HG03558 (cell line): ENCODE results near the gene GYPB.
"Not testable (repeated sequence)": the region's sequence is repeated elsewhere in the genome, so short reads cannot be mapped to it uniquely, and the experiment has no call there.

ENCODE experiments used
- ATAC-seq: cut with Tn5 transposase; IDR thresholded peaks from one replicate; pipeline ENCODE4 v1.9.1; 2021; ENCODE audit warnings: moderate number of reproducible peaks; ENCODE audit not compliant: unreplicated experiment; ENCODE audit errors: extremely low read depth

Gene GYPB

DNA sequence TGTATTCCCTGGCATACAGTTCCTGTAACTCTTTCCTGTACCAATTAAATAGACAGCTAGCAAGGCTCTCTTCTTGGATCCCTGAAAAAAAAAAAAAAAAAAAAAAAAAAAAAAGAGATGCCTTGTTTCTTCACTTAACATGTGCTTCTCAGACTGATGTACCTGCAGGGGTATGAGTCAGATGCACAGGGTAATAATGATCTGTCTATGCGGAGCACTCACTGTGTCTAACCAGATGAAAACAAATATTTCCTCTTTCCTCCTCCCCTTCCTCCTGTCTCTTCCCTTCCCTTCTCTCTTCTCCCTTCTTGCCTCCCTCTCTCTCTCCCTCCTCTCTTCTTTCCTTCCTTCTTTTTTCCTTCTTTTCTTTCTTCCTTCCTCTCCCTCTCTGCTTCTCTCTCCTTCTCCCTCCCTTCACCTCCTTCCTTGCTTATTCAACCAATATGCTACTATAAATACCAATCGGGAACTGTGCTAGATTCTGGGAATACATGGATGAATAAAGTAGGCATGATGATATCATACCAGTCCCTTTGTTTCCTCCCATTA is 3.0 kb downstream of the GYPB start:
- ATAC-seq, result not testable (repeated sequence)

DNA sequence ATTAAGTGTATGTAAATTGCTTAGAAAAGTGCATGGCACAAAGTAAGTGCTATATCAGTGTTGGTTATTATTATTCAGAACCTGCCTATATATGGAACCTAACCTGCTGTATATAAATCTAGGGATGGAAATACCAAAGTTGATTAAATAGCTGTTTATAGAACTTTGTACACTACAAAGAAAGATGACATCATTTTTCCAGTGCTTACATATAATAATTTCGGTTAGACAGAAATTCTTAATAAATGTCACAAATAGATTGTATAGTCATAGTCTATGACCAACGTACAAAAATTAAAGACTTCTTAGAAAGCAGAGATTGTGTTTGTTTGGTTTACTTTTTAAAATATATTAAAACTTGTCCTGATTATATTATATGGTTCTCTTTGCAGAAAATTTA is 4.4 kb downstream of the GYPB start:
- ATAC-seq, result no peak

DNA sequence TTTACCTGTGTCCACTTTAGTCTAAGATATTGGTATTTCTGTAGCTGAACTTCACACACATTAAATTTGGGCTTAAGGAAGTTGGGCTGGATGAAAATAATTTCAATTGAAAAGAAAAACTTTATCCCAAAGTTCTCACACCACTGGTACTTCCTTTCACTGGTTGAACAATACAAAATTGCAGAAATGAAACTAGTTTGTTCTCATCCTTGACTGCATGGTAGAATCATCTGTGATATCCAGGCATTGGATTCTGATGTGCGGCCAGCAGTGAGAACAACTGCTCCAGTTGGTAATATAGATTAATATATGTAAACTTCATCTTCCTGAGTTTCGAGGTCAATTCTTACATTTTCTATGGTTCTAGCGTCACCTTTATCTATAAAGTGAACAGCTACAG is 10.6 kb downstream of the GYPB start:
- not testable (repeated sequence) for ATAC-seq

DNA sequence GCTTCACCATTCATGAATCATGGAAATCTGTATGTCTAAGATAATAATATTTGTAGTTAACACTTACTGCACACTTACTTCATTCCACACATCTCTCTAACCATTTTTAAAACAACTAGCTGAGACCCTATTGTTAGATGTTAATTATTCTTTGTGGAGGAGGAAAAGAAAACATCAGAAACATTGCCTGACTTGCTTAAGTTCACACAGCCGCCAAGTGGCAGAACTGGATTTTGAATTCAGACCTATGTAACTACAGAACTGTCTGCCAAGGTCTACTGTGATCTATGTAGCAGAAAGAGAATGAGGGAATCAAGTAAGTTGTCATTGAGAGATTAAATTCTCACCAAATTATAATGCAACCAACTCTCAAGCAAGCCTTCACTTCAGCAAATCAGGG is 11.2 kb downstream of the GYPB start:
- not testable (repeated sequence) for ATAC-seq

DNA sequence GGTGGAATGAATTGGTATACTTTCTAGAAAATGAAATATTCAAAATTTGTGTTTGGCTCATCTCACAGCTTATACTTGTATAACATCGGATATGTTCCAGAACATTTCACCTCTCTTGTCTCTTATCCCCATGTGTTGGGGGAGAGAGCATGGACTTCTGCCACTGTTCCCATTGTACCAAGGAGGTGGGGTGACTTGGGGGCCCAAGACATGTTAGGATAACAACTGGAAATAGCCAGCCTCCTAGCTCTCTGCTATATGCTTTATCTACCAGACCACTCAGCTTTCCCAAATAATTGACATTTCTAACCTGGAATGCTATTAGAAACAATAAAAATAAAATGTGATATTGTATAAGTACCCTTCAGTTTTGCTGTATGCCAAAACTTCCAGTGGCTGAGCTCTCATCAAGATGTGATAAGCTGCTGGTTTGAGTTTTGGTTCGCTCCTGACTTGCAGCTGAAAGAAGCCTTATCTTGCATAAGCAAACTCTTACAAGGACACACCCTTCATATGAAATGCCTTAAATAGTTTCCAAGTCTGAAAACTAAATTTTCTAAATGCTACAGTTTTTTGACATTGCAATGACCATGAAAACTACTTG is 12.9 kb downstream of the GYPB start:
- not testable (repeated sequence) for ATAC-seq

DNA sequence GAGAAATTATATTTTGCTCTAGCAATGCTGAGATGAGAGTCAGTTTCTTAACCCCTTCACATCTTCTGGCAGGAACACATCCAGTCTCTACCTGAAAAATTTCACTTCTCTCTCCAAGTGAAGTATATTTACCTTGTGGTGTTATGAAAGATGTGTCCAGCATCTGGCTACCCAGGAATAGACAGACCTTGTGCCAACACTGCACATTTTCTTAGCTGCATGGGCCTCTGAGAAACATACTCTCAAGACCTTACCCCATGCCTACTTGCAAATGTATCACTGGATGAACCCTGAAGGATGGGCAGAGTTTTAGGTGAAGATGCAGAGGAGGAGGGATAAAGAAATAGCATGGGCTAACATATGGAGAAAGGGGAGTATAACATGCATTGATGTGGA is 13.6 kb downstream of the GYPB start:
- not testable (repeated sequence) for ATAC-seq

DNA sequence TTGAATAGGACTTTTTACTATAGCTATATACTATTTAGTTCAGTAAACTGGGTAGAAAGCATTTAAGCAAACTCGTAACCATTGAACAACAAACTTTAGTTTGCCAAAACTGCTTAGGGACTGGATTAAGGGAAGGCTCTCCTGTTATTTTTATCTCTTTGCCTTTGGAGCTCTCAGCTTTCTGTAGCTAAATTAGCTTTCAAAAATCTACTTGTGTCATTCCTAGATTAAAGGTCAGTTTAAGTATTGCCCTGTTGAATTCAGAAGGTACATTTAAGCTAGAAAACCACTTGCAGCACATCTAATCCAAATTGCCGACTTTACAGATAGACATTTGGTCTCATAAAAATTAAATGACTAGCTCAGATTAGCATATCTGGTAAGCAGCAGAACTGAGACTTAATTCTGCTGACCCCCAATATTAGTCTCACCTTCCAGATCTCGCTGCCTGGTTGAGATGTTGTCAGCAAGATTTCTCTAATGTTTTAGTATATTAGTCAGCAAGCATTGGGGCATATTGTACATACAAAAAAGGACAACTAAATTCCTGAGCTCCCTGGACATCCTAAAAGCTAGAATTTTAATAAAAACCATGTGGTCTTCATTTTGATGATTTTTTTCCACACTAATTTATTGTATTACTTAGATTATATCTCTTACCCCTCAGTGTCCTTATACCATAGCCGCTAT is 14.2 kb downstream of the GYPB start:
- ATAC-seq, result not testable (repeated sequence)

DNA sequence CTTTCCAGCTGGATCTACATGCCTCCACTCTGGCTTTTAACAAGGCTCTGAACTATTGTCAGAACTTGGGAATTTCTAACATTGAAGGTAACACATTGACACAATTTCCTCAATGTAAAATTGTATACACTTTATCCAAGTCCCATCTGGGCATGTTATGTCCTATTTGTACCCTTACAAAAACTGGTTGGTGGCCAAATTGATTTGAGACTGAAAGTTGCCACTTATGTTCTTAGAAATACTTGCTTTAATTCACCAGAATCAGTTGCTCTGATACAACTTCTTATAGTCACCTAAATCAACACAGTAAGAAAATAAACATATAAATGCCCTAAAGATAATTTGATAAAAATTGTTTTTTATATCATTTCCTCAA is 15.3 kb downstream of the GYPB start:
- not testable (repeated sequence) for ATAC-seq

DNA sequence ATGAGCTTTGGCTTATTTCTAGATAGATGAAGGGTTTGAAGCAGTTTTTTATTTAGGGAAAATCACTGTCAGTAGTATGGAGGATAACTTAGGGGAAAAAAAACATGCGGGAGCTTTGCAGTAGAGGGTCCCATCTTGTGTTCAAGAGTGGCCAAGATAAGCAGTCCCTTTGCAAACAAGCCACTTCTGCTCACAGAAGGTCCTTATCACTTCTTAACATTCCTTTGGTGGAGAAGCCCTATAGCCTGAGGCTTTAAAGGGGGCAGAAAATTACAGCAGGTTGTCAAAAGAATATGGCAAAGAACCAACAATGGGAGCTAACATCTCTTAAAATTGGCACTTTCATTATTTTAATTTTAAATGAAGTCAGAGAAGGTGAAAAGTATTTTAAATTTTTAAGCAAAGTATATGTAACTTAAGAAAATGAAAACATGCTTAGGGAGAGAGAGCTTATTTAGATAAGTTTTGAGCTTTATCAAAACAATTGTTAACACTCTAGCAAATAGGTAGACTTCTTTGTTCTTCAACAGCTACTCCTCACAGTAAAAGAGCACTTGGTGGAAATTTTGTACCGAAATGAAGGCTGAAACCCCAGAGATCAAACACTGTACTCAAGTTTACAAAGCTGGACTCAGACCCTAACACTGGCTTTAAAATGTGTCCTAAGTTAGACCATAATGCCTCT is 15.8 kb downstream of the GYPB start:
- ATAC-seq, result not testable (repeated sequence)

DNA sequence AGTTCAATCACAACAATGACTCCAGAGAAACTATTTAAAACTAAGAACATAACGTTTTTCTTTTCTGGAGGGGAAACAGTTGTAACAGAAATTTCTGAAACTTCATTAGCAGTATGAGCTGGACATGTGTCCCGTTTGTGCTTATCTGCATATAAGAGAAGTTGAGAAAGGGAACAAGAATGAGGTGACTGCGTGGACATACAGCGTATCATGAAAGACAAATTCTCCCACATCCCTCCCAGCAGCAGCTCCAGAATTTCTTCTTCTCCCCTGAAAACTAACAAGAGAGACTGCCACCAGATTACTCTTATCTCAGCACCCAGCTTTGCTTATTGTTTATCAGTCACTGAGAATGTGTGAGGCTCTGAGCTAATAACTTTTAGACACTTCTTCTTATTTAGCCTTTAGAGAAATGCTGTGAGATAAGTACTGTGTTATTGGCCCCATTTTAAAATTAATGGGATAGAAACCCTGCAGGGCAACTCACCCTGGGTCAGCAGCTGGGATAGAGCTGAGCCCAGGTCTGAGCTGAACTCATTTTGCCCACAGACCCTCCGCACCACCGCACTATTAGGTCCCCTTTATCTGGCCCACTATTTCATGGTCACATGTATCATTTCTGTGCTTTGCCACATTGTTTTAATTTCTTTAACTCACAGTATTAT is 18.7 kb downstream of the GYPB start:
- ATAC-seq, result not testable (repeated sequence)

DNA sequence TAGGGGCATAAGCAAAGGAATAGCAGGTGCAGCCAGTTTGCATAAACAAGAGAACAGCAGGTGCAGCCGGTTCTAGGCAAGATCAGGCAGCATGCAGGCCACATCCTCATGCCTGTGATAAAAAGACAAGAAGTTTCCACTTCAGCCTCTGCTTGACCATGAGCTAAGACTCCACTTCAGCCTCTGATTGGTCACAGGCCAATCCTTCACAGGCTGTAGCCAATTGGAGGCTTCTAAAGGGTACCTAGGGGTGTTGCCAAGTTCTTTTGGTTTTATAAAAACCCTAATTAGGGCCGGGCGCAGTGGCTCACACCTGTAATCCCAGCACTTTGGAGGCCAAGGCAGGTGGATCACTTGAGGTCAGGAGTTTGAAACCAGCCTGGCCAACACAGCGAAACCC is 23.0 kb downstream of the GYPB start:
- ATAC-seq, result not testable (repeated sequence)

DNA sequence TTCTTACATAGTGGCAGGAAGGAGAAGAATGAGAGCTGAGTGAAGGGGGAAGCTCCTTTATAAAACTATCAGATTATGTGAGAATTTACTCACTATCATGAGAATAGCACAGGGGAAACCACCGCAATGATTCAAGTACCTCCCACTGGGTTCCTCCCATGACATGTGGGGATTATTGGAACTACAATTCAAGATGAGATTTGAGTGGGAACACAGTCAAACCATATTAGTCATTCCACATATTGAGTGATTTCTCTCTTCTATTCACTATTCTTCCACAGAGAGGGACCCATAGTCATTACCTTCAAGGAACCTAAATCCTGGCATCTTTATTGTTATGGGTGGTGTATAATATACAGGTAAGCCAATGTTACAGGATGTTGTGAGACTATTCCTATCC is 27.4 kb downstream of the GYPB start:
- not testable (repeated sequence) for ATAC-seq

DNA sequence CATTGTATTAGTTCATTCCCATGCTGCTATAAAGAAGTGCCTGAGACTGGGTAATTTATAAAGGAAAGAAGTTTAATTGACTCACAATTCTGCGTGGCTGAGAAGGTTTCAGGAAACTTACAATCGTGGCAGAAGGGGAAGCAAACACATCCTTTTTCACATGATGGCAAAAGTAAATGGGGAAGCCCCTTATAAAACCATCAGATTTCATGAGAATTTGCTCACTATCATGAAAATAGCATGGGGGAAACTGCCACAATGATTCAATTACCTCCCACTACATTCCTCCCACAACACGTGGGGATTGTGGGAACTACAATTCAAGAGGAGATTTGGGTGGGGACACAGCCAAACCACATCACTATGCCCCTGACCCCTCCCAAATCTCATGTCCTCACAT is 28.5 kb downstream of the GYPB start:
- ATAC-seq, result not testable (repeated sequence)

DNA sequence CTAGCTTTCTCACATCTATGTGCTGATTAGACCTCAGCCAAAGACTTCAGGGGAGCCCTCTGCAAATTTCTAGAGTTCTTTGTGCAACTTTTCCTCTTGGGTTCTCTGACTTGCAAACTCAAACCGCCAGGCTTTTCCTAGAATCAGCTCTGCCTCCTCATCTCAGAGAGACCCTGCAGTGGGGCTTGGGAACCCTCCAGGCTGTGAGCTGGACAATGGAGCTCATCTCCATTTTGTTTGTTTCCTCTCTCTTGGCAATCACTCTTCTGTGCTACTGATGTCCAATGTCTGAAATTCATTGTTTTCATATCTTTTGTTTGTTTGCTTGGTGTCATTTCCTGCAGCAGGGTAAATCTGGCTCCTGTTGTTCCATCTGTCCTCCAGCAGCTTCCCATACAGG is 33.0 kb downstream of the GYPB start:
- ATAC-seq, result no peak

DNA sequence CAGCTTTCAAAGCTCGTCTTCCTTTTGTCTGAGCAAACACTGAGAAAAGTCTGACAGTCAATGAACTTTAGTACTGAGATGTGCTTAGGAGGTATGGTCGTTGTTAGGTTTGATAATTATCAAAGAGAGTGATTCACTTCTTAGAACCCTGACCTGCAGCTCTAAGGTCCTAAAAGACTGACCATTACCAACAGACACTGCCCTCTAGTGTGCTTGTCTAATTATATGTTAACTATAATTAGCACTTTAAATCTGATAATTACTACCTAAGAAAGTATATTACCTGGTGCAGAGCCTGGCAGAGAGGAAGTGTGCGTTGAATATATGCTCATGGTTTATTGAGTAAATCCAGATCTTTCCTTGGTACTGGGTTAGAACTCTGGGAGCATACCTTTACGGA is 38.4 kb downstream of the GYPB start:
- ATAC-seq, result not testable (repeated sequence)

DNA sequence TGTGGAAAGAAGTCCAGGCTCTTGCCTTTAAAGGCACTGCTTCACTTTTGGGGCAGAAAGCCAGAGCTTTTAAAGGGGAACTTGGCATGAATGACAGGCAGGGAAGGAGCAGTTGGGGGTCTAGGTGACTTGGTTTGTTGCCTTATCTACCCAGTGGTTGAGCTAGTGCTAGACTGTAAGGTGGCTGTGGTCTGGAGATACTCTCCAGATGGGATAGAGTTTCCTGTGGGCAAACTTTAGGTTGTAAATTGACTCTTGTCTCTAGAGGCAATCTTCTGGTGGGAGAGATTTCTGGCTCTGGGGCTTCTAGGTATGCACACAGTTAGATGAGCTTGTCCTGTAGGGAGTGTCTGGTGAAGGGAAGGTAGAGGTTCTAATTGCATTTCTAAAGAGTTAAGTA is 43.7 kb downstream of the GYPB start:
- not testable (repeated sequence) for ATAC-seq

DNA sequence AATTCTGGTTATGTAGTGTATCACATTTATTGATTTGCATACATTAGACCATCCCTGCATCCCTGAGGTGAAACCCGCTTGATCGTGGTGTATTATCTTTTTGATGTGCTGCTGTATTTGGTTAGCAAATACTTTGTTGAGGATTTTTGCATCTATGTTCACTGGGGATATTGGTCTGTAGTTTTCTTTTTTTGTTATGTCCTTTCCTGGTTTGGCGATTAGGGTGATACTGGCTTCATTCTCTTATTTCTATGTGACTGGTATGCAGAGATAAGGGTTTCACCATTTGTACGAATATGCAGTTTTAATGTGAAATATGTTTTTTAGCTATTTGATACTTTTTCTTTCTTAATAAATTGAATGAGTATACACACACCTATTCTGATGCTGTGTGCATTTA is 45.2 kb downstream of the GYPB start:
- not testable (repeated sequence) for ATAC-seq

DNA sequence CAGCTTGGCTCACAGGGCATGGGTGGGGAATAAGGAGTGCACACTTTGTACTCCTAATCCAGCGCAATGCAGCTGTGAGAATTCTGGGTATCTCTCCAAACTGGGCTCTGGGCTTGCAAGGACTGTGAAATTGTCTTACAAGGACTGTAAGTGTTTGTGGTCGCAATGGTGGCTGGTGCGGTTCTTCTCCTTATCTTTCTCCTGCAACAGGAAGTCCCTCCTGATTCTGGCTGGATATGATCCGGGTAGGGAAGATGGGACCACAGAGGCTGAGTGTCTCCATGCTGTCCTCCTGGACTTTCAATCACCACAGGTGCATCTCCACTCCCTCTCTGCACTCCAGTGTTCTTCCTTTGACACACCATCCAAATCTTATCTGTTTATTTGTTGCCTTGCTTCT is 58.1 kb downstream of the GYPB start:
- ATAC-seq, result no peak

DNA sequence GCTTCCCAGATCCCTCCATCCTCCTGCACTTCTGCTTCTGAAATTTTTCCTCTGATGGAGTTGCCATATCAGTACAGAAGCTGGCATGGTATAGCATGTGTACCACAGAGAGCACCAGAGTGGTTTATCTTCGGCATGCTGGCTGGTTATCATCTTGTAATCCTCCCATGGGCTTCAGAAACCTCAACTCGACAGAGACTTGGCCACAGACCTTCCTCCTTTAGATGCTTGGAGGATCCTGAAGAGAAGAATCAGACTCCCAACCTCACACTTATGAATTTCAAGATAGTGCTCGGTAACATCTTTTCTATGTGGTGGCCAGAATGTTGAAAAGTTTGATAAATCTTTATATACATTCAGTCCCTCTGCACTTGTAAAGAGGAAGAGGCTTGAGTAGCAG is 63.9 kb downstream of the GYPB start:
- ATAC-seq, result not testable (repeated sequence)

DNA sequence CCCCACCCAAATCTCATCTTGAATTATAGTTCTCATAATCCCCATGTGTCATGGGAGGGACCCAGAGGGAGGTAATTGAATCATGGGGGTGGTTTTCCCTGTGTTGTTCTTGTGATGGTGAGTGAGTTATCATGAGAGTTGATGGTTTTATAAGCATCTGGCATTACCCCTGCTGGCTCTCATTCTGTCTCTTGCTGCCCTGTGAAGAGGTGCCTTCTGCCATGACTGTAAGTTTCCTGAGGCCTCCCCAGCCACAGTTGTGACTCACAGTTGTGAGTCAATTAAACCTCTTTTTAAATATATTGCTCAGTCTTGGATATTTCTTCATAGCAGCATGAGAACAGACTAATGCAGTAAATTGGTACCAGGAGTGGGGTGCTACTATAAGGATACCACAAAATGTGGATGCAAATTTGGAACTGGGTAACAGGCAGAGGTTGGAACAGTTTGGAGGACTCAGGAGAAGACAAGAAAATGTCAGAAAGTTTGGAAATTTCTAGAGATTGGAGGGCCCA is 67.7 kb downstream of the GYPB start:
- not testable (repeated sequence) for ATAC-seq
